ENCODE measurements around the gene STAT5A.

DNA sequence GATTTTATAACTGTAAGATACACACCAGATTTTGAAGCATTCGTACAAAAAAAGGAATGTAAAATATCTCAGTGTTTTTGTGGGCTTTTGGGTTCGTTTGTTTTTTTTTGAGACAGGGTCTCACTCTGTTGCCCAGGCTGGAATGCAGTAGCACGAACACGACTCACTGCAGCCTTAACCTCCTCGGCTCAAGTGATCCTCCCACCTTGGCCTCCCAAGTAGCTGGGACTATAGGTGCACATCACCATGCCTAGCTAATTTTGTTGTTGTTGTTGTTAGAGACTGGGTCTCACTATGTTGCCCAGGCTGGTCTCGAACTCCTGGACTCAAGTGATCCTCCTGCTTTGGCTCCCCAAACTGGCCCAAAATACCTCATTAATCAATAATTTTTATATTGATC lies 28.0 kb upstream of the STAT5A start:
- TF ChIP-seq CTCF (optimal IDR thresholded peaks at IDR 0.05 in 1 of 3, IDR thresholded peaks at IDR 0.05 in 1 of 3, conservative IDR thresholded peaks at IDR 0.05 in 1 of 3; ENCODE audit: extremely low read depth in 1 of 3, insufficient read depth in 2 of 3, low read length in 3 of 3) (no peak), EZH2 (IDR thresholded peaks at IDR 0.05; ENCODE audit: low read length) (no peak)
